HS-27A (cell line): ENCODE measurements around the gene TOGARAM2.

Source experiments
- DNase-seq: peaks from one replicate; pipeline ENCODE4 v3.0.0-alpha.2; 2012; ENCODE audit warnings: low read depth, missing footprints

Gene TOGARAM2

DNA sequence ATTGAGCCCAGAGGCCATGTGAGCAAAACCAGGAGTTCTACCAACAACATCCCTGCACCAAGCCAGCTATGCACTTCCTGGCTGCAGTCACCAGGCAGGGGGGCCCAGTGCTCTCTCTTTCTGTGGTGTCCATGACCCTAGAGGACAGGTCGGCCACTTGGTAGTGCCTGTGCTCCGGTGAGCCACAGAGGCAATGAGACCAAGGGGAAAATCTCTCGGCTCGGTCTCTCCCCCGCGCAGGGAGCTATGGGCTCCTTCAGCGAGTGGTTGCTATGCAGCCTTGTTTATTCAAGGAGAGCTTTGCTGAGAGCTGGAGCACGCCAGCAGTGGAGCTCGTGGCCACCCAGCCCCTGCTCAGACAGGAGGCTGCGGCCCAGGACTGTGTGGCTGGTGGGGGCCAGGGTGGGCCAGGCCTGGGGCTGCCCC is at the start of gene TOGARAM2:
Gene TOGARAM2 (plus strand): TSS at position 283 of the 426 bp plus-strand sequence. CDS start 13,537 bp downstream, outside the sequence.
- DNase-seq: no peak

DNA sequence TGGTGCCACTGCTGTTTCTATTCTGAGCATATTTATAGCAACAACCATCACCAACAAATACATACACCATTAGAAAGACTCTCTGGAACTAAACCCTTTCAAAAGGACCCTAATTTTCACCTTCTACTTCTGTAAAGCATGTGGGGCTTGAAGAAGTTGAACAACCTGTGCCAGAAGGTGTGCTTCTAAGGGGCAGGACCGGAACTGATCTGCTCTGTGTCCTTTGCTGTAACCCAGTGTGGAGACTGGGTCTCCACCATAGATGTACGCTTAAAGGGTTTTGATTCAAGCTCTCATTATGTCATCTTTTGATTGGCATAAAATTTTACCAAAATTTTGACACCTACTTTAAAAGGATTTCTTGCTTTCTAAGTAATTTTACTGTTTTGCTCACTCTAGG is 46.3 kb upstream of the TOGARAM2 start:
- no peak for DNase-seq

GRCh38 chr2:28941008-28941407 is 40.1 kb upstream of the TOGARAM2 start:
- no peak for DNase-seq

DNA sequence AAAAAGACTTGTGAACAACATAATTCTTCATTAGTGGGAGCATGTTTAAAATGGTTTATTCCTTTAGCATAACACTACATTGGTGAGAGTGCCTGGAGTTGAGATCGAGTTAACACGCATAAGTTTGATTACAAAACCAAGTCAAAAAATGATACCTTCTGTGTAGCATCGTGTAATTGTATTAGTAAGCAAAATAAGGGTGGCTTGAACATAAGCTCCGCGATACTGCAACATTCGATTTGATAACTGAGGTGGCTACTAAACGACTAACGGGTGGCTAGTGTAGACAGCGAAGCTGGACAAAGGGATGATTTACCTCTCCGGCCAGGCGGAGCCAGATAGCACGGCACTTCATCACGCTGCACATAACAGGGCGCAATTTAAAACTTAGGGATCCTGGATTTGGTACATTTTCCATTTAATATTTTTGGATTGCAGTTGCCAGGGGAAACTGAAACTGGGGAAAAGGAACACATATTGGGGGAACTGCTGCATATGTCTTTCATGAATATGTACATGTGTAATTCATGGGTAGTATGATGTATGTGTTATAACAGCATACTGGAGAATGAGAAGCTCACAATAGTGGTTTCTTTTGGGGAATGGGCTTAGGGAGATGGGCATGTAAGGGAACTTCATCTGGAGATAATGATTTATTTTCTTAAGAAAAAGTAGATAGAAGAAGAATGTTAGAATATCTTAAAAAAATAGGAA is 36.4 kb upstream of the TOGARAM2 start:
- DNase-seq: no peak

DNA sequence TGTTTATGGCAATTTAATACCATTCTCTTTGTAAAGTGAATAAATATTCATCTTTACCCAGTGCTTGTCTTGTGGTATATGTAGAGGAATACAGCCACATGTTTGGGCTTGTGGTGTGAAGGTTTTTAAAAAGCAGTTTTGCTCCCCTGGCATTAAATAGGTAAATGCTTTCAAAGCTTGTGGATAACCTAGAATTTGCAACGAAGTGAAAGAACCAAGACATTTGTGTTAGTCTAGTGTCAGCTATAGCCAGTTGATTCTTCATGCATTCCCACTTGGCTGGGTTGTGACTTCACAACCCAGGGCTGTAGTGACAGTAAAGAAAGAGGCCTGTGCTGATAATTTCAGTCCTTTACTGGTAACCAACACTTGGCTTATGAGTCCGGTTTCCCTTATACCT is 32.9 kb upstream of the TOGARAM2 start:
- no peak for DNase-seq

DNA sequence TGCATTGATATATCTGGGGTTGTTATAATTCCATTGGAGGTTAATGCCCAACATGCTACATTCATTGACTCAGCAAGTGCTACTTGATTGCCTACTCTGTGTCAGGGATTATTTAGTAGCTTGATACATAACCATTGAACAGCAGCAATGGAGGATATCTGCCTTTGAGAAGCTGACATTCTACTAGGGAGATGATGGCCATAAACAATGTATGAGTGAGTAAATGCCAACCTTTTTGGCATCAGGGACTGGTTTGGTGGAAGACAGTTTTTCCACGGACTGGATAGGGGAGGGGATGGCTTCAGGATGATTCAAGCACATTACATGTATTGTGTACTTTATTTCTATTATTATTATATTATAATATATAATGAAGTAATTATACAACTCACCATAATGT is 31.9 kb upstream of the TOGARAM2 start:
- DNase-seq: no peak

GRCh38 chr2:28949617-28950305 is 31.3 kb upstream of the TOGARAM2 start:
- DNase-seq: no peak

DNA sequence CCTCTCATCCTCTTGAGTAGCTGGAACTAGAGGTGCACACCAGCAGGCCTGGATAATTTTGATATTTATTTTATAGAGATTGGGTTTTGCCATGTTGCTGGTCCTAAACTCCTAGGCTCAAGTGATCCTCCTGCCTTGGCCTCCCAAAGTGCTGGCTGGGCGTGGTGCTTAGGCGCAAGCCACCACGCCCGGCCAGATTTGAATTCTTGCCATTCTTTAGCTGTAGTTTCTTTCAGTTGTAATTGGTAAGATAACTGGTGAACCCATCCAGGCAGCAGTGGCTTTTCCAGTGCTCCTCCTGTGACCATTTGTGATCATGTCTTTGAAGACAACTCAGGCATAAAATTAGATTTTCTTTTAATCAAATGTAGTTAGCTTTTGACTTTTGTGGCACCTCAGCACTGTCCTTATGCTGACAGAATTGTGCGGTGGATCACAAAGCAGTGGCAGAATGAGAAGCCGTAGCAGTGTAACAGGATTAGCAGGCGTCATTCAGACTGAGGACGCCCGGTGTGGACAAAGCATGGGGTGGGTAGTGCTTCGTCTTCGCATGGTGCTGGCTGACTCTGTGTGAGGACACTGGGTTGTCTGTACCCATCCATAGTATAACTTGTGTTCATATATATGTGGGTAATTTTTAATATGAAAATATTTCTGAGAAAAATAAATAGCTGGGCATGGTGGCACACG is 30.0 kb upstream of the TOGARAM2 start:
- DNase-seq: no peak

DNA sequence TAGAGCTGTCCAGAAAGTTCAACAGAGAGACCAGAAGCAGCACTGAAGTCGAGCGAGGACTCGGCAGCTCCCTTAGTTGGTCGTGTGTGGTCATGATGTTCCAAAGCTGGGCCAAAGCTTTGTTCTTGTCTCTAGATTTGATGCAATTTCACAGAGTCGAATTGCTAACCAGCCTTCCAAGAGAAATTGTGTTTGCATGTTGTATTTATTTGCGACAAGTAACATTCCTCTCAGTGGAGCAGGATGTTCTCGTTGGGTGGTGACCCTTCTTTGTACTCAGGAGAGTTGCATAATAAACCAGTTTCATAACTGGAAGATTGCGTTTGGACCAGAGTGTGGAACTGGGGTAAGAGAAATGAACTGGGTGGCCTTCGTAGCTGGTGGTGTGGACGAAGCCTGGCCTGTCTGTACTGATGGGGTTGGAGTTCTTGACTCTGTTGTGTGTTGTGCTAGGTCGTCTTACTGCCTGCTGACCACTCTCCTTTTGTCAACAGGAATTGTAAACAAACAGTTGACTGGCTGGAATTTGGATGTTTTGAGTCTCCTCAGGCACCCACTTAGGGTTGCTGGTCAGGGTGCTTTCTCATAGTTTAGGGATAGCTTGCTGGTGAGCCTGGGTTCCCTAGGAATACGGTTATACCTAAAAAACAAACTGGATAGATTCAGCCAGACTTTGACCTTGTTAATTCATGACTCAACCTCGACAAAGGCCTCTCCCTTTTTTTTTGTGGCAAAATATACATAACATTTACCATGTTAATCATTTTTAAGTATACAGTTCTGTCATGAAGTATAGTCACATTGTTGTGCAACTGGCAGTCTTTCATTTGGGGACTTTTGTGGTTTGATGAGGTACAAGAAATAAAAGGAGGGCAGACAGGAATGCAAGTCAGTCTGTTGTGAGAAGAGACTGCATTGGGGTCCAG is 28.9 kb upstream of the TOGARAM2 start:
- no peak for DNase-seq

DNA sequence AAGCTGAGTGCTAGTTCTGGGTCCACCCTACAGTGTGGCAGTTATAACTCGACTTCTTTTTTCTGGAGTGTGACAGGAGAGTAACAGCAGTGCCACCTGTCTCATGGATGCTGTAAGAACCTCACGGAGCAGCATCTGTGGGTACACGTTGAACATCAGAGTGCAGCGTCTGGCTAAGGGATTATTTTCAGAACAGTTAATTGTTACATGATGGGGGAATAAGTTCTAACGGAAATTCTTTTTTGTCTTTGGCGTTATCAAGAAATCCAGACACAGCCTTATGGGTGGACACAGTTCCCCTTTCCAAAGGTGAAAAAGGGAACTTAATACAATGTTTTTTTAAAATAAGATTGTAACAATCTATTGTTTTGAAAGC is 28.3 kb upstream of the TOGARAM2 start:
- DNase-seq: no peak

DNA sequence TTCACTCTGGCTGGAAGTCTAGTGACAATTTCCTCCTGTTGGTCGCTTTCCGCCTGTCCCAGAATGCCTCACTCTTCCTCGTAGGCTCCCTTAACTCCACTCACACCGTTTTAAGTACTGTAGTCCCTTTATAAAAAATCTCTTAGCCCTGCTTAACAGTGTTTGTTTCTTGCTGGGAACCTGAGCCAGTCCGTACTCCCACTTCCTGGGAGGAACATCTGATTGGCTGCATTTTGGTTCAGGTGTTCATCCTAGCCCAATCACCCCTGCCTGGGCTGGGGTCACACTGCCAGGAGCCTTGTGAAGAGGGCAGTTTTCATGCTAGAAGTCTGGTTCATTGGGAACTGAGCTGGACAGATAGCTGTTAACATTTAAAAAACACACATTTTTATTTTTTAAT is 25.6 kb upstream of the TOGARAM2 start:
- DNase-seq: no peak

DNA sequence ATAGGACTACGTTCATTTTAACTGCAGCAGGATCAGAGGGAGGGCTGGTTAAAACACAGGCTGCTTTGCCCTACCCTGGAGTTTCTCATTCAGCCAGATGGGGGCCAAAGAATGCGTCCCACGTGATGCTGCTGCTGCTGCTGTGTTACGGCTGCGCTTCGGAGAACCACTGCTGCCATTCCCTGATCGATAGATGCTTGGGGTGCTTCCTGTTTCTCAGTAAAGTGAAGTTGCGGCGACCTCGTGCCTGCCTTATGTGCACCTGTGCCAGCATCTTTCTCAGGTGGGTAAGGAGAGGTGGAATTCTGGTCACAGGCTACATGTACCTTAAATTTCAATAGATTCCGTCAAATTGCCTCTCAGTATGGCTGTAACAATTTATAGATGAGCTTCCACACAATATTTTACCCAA is 24.7 kb upstream of the TOGARAM2 start:
- no peak for DNase-seq

GRCh38 chr2:28956890-28957289 is 24.2 kb upstream of the TOGARAM2 start:
- DNase-seq: no peak

GRCh38 chr2:28958689-28959088 is 22.4 kb upstream of the TOGARAM2 start:
- peak; percentile 54 for DNase-seq

GRCh38 chr2:28960401-28960800 is 20.7 kb upstream of the TOGARAM2 start:
- DNase-seq: no peak

DNA sequence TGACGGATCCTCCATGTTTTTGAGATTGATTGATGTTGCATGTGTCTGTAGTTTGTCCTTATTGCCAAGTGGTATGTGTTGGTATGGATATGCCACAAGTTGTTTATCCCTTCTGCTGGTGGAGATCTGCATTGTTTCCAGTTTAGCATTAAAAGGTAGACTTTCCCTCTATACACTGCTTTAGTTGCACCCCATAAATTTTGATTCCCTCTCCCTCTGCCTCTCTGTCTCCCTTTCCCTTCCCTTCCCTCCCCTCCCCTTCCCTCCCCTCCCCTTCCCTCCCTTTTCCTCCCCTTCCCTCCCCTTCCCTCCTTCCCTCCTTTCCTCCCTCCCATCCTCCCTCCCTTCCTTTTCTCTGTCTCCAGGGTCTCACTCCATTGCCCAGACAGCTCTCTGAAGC is 18.6 kb upstream of the TOGARAM2 start:
- DNase-seq: no peak

GRCh38 chr2:28970464-28971160 is 10.5 kb upstream of the TOGARAM2 start:
- no peak for DNase-seq

DNA sequence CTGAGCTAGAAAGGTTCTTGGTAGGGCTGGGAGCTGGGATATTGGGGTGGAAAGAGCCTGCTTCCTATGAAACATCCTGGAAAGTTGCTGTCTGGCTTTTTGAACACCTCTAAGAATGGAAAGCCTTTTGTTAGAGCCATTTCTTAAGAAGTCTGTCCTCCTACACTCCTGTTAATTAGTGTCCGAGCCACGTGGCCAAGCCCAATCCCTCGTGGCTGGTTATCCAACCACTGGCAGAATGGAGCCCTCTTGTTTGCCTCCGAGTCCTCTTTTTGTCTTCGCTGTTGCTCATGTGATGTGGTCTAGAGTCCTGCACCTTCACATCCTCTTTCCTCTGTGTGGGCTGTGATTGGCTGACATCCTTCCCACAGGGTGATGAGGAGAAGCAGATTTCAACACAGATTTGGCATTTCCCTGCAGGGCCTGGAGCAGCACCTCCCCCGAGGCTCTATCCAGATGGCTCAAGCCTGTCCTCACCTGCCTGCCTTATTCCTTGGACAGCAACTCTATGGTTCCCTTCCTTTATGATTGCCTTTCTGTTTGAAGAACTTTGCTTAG is 8.2 kb upstream of the TOGARAM2 start:
- no peak for DNase-seq

GRCh38 chr2:28974252-28974651 is 6.8 kb upstream of the TOGARAM2 start:
- no peak for DNase-seq

DNA sequence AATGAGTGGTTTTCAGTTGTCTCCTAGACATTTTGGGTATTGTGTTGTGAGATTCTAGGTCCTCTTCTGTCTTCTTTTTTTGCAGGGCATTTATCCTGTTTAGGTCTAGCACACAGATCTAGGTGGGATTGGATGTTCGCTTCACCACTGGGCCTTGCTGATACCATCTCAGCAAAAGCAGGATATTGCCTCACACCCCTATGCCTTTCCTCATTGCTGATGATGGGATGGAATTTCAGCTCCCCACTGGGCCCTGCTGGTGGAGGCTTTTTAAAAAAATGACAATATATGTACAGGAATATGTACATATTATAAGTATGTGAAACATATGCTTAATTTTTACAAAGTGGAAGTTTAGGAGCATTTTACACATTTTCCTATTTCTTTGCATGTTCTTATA is 5.4 kb upstream of the TOGARAM2 start:
- no peak for DNase-seq

- DNase-seq: peak; percentile 96
Measured at GRCh38 chr2:28976584-28976983, 4.5 kb upstream of the TOGARAM2 start.
